Bronchial epithelial cell (primary cell): ENCODE results near the gene ZFP62. TPM values are rescaled to one million over a fixed set of nuclear protein-coding genes. Genes with fewer than 3 reads are reported as not detected.

Experiments used
- DNase-seq: peaks from one replicate; pipeline ENCODE4 v3.0.0-alpha.2; 2010; ENCODE audit warnings: low read depth
- FAIRE-seq: peaks from 2 replicates; lab custom pipeline; 2011; peaks lifted over from hg19 to GRCh38; lab: Jason Lieb, UNC
- H3K27me3 ChIP-seq: 2 replicates; pipeline ENCODE4 v1.5.1; 2011; ENCODE audit warnings: low read length; ENCODE audit not compliant: control insufficient read depth, insufficient read depth
- H3K36me3 ChIP-seq: 2 replicates; pipeline ENCODE4 v1.5.1; 2011; ENCODE audit warnings: low read length; ENCODE audit not compliant: control insufficient read depth, insufficient read depth
- H3K4me3 ChIP-seq: 2 replicates; pipeline ENCODE4 v1.5.1; 2011; ENCODE audit warnings: mild to moderate bottlenecking, low read depth, low read length, control low read depth
- CTCF ChIP-seq: IDR thresholded peaks from 2 replicates; pipeline ENCODE4 v1.5.1; 2011; ENCODE audit warnings: mild to moderate bottlenecking, moderate library complexity, low read length, control low read depth, inconsistent platforms; ENCODE audit not compliant: insufficient read depth, severe bottlenecking
- total RNA-seq: library from RNA; depleted of rRNA; stranded (reverse); fragments of >200 nt; gene quantifications from 2 replicates; pipeline ENCODE4 v1.2.1, GENCODE V29; 2014

Gene ZFP62
- total RNA-seq, 1 donor from 2014 or later: 21.3 TPM

GRCh38 chr5:180844432-180844831 lies 16.6 kb downstream of the ZFP62 start:
- DNase-seq (no peak), FAIRE-seq (no peak)
- no peak overlapping the region for H3K4me3 ChIP-seq
- no peak for TF ChIP-seq CTCF
- H3K27me3 ChIP-seq: no peaks in the 10 kb centered on the region
- H3K36me3 ChIP-seq: peaks cover 2% of the 10 kb centered on the region

- H3K36me3 ChIP-seq: no peaks in the 10 kb centered on the region
- DNase-seq: no peak
- no peak for TF ChIP-seq CTCF
- H3K27me3 ChIP-seq: no peaks in the 10 kb centered on the region
- no peak for FAIRE-seq
- no peak overlapping the region for H3K4me3 ChIP-seq
These were observed 21.1 kb downstream of the ZFP62 start for GRCh38 chr5:180839935-180840334.

GRCh38 chr5:180839227-180839626 lies 21.8 kb downstream of the ZFP62 start:
- no peaks in the 10 kb centered on the region for H3K27me3 ChIP-seq
- no peak overlapping the region for H3K4me3 ChIP-seq
- no peaks in the 10 kb centered on the region for H3K36me3 ChIP-seq
- no peak for TF ChIP-seq CTCF
- DNase-seq (no peak), FAIRE-seq (no peak)

GRCh38 chr5:180837478-180837877 lies 23.6 kb downstream of the ZFP62 start:
- DNase-seq (no peak), FAIRE-seq (no peak)
- TF ChIP-seq CTCF: no peak
- H3K36me3 ChIP-seq: no peaks in the 10 kb centered on the region
- no peaks in the 10 kb centered on the region for H3K27me3 ChIP-seq
- H3K4me3 ChIP-seq: no peak overlapping the region

- no peak overlapping the region for H3K4me3 ChIP-seq
- TF ChIP-seq CTCF: no peak
- no peaks in the 10 kb centered on the region for H3K27me3 ChIP-seq
- no peaks in the 10 kb centered on the region for H3K36me3 ChIP-seq
- no peak for FAIRE-seq
- no peak for DNase-seq
These were observed 28.4 kb downstream of the ZFP62 start for GRCh38 chr5:180832638-180833068.
